ENCODE measurements around the gene KRTAP7-1.

DNA sequence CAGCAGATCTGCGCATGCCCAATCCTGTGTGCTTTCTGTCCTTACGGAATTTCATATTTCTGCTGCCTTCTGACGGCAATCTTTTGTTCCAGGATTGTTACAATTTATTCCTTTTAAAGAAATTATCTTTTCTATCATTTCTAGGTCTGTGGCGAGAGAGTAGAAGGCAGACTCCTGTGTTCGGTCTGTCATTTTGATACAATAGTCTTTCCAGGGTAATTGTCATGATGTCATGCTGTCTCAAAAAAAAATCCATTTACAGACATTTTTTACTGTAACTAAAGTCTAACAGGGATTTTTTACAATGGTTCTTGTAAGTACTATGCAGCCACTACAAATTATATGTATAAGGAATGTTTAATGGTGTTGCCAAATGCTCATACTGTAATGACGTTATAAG is 9.0 kb upstream of the KRTAP7-1 start:
- TF ChIP-seq, protein P1, sequence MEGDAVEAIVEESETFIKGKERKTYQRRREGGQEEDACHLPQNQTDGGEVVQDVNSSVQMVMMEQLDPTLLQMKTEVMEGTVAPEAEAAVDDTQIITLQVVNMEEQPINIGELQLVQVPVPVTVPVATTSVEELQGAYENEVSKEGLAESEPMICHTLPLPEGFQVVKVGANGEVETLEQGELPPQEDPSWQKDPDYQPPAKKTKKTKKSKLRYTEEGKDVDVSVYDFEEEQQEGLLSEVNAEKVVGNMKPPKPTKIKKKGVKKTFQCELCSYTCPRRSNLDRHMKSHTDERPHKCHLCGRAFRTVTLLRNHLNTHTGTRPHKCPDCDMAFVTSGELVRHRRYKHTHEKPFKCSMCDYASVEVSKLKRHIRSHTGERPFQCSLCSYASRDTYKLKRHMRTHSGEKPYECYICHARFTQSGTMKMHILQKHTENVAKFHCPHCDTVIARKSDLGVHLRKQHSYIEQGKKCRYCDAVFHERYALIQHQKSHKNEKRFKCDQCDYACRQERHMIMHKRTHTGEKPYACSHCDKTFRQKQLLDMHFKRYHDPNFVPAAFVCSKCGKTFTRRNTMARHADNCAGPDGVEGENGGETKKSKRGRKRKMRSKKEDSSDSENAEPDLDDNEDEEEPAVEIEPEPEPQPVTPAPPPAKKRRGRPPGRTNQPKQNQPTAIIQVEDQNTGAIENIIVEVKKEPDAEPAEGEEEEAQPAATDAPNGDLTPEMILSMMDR (IDR thresholded peaks at IDR 0.05 in 2 of 3, conservative IDR thresholded peaks at IDR 0.05 in 1 of 3; ENCODE audit: control insufficient read depth in 2 of 3, extremely low read depth in 1 of 3, insufficient read depth in 1 of 3, low read depth in 3 of 3, low read length in 3 of 3) = no peak
- no peak for TF ChIP-seq JUNB (IDR thresholded peaks at IDR 0.05)
- no peak for TF ChIP-seq FOXM1 (IDR thresholded peaks at IDR 0.05; ENCODE audit: low read depth, low read length)
- TF ChIP-seq LARP7 (IDR thresholded peaks at IDR 0.05) = no peak
- no peak for TF ChIP-seq POLR2AphosphoS2 (IDR thresholded peaks at IDR 0.05; ENCODE audit: low read depth, low read length)
- TF ChIP-seq, protein P2, sequence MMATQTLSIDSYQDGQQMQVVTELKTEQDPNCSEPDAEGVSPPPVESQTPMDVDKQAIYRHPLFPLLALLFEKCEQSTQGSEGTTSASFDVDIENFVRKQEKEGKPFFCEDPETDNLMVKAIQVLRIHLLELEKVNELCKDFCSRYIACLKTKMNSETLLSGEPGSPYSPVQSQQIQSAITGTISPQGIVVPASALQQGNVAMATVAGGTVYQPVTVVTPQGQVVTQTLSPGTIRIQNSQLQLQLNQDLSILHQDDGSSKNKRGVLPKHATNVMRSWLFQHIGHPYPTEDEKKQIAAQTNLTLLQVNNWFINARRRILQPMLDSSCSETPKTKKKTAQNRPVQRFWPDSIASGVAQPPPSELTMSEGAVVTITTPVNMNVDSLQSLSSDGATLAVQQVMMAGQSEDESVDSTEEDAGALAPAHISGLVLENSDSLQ (IDR thresholded peaks at IDR 0.05) = no peak

Measured in GM12878 (cell line).